HG03097 (cell line): Measurements from ENCODE around the gene TPPP.
"Not testable (repeated sequence)": the region's sequence is repeated elsewhere in the genome, so short reads cannot be mapped to it uniquely, and the experiment has no call there.

Experiments used
- ATAC-seq: cut with Tn5 transposase; IDR thresholded peaks from one replicate; pipeline ENCODE4 v1.9.1; 2021; ENCODE audit not compliant: unreplicated experiment, low FRiP score

The TPPP gene

DNA sequence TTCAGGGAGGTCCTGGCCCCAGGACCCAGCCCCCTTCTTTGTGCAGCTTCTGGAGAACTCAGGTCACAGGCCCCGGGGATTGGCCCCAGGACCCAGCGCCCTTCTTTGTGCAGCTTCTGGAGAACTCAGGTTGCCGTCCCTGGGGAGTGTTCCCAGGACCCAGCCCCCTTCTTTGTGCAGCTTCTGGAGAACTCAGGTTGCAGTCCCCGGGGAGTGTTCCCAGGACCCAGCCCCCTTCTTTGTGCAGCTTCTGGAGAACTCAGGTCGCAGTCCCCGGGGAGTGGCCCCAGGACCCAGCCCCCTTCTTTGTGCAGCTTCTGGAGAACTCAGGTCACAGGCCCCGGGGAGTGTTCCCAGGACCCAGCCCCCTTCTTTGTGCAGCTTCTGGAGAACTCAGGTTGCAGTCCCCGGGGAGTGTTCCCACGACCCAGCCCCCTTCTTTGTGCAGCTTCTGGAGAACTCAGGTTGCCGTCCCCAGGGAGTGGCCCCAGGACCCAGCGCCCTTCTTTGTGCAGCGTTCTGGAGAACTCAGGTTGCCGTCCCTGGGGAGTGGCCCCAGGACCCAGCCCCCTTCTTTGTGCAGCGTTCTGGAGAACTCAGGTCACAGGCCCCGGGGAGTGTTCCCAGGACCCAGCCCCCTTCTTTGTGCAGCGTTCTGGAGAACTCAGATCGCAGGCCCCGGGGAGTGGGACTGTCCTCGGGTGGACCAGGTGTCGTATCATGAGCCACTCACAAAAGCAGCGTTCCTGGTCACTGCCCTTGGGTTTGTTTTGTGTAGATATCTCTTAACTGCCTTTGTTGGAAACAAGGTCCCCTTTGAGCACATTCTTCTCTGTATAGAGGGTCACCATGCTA, 64.6 kb downstream of the TPPP start:
- not testable (repeated sequence) for ATAC-seq

DNA sequence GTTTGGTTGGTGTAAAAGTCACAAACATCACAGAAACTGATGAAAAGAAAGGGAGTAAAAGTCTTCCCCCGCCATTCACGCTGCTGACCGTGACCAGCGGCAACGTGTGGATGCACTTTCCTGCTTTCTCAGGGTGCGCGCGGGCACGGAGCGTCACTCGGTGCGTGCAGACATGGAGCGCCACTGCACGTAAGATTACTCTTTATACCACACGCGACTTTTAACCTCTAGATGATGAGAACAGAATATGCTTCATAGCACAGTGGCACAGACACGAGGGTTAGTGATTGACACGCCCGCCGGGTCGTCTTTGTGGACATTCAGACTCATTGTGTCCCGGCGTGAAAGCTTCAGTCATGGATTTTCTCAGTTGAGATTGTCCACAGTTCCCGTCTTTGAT, 65.3 kb downstream of the TPPP start:
- no peak for ATAC-seq

DNA sequence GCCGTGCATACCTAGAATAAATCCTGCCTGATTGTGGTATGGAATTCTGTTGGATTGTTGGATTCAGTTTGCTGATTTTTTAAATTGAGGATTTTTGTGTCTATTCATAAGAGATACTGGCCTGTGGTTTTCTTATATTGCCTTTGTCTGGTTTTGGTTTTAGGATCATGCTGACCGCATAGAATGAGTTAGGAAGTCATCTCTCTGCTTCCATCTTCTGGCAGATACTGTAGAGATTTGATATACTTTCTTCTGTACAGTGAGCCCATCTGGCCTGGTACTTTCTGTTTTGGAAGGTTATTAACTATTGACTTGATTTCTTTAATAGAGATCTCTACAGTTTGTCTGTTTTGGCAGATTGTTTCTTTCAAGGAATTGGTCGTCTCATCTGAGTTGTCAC, 66.3 kb downstream of the TPPP start:
- no peak for ATAC-seq

DNA sequence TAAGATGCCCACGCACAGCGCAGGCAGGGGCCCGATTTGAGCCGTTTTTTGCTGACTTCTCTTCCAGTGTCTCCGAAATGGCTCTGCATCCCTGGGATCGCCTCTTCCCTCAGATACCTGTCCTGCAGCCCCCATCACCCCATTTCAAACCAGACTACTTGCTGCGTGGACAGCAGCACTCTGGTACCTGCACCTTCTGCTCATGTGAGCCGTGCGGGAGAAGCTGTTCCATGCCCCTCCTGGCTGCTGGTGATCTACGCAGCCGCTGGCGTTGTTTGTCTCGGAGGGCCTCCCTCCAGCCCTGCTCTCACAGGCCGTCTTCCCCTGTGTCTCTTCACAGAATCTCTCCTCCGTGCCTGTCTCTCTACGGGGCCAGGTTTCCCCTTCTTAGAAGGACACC, 67.6 kb downstream of the TPPP start:
- ATAC-seq, result no peak

DNA sequence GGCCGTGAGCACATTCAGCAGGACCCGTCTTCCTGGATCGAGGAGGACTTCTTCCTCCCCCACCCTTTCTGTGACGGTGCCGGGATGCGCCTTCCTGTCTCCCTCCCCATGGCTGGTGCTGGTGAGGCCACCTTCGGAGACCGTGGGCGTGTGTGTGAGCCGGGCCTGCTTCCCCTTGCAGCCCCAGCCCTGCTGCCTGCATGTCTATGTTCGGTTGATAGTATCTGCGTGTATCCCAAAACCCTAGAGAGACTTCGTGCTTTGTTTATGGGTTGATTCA, 68.3 kb downstream of the TPPP start:
- no peak for ATAC-seq

DNA sequence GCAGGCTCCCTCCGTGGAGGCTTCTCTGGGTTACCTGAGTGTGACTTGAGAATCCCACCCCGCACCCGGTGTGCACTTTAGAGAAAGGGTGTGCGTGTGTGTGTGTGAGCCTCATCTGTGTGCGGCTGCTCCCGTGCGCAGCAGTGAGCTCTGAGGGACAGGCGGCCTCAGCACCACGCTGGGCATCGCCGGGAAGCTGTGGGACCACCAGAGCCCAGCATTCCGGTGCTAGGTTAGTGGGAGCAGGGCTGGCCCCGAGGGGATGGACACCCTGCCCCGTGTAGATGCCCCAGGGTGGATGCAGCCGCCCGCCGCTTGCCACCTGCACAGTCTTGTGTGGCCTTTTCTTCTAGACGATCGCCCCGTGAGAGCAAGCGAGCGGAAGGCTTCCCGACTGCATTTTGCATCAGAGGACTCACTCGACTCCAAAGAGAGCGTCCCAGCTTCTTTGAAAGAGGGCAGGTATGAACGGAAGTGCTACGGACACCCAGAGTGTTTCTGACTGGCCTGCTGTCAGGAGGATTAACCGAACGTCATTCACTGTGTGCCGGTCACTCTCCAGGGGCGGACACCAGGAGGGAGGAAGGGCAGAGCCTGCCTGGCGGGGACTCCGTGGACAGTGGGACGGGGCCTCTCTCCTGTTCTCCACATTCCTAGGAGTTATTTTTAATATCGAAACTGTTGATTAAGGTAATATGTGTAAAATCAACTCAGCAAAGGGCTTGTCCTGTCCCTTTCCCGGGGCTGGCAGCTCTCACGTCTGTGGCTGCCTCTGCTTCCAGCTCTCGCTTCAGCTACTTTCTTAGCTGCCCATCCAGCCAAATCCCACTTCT, 68.8 kb downstream of the TPPP start:
- no peak for ATAC-seq

DNA sequence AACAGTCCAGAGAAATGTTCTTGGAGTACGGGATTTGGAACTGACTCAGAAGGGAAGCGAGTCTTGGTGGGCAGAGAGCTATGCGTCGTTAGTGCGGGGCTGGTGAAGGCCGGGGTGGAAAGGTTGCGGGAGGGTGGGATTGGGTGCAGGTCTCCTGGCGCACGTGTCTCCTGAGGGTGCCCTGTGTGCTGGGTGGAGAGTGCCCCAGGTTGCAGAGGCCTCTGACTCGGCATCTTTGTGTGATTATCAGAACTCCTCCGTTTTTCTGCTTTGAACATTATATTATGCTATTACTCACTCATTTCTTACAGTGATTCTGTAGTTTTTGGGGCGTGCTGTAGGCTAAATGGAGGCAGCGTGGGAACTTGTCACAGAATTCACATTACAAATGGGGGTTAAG, 69.6 kb downstream of the TPPP start:
- ATAC-seq, result no peak

DNA sequence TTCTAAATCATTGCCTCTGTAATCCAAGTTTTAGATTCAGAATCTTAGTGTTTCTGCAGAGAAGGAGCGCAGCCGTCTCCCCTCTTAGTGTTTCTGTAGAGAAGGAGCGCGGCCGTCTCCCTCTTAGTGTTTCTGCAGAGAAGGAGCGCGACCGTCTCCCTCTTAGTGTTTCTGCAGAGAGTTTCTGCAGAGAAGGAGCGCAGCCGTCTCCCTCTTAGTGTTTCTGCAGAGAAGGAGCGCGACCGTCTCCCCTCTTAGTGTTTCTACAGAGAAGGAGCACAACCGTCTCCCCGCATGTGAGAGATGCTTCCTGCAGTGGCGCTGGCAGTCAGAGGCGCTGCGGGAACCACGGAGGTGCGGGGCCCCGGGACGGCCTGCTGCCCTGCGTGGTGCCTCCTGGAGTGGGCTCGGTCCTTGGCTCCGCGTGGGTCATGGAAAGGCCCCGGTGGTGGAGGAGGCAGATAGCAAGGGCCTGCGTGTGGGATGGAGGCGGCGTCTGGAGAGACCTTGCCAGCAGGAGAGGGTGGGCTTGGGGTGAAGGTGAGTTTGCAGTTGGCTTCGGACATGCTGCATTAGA, 70.1 kb downstream of the TPPP start:
- ATAC-seq, result no peak

DNA sequence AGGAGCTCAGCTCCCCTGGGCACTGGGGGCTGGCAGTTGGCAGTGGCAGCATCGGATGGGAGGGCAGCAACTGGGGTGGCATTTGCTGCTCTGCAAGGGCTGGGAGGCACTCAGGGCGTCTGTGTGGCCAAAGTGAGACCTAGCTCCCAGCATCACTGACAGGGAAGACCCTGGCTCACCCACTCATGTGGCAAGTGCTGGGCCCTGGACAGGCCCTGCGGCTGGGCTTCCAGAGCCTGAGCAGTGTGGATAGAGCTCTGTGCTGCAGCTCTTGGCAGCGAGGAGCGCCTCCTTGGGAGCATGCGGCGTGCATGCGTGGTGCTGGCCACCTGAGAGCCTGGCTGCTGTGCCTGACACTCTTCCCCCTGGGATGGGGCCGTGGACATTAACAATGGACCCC, 70.8 kb downstream of the TPPP start:
- no peak for ATAC-seq

DNA sequence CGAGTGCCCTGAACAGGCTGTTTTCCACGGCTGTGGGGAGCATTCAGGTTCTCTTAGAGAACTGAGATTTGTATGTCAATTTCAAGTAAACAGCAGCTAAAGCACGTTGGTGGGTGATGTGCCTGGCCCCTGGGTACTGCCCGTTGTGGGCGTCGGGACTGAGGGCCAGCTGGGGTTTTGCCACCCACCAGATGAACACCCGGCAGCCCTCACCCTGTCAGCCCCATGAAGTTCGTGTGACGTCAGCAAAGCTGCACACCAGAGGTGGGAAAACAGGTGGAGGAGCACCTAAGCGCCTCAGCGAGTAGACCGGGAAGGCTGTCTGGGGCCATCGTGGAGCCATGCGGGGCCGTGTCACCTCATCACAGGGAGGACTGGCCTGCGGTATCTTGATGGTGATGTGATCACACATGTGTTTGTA, 71.8 kb downstream of the TPPP start:
- no peak for ATAC-seq

DNA sequence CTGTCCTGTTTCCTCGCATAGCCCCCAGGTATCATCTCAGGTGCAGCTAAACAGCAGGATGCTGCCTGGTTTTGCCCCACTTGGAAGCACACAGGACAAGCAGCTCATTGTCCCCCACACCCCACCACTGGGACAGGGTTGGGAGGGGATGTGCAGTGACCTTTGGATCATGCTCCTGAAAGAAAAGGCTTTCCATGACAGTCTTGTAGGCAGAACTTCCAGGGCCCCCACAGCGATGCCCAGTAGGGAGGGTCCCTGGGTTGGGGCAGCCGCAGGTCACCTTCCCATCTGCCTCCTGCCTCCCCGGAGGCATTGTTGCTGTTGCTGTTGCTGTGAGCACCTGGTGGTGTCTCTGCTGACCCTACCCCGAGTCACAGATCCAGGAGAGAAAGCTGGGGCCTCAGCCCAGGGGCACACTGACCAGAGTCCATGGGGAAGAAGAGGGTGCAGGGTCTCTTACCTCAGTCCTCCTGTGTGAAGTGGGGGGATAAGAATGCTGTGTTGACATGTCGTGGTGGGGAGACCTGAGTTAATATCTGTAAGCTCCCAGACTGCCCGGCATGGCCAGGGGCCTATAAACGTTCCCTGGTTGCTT, 72.5 kb downstream of the TPPP start:
- no peak for ATAC-seq

DNA sequence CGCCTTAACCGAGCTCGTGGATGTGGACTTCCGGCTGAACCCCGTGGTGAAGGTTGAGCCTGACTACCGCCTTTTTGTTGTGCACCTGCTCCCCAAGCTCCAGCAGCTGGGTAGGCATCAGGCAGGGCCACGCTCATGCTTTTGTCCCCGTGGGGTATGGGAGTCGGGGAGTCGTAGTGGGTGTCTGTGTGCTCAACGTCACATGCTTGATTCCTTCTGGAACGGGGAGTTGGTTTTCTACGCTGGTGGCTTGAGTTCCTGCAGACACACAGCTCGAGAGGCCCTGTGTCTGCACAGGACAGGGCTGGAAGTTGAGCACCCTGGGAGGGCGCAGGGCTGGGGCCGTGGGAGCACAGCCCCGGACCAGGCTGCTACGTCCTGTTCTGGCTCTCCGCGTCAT, 73.0 kb downstream of the TPPP start:
- ATAC-seq, result no peak

DNA sequence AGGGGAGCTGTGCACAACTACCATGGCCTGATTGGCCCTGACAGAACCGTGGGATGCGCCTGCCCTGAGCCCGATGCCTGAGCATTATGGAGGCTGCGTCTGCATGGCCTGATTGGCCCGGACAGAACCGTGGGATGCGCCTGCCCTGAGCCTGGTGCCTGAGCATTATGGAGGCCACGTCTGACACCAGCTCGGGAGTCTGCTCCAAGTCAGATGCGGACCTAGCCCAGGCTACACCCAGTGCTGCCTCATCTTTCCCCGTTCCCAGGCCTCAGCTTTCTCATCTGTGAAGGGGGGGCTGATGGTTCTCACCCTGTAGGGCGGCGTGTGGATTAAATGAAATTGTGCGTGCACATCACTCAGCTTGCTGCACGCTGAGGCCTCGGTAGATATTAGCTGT, 73.7 kb downstream of the TPPP start:
- ATAC-seq, result no peak

DNA sequence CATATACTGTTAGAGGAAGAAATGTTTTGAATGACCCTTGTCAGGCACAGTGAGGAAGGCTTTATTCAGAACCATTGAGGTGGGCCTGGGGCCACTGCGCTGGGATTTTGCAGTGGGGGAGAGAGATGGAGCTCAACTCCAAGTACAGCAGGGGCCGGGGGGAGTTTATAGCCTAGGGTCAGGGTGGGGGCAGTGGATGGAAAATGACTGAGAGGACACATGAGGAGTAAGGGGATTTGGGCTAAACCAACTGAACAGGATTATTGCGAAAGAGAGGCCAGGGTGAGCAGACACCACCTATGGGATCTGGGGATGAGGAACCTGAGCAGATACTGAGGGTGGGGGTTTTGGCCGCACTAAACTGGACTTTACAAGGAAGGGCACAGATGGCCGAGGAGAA, 74.7 kb downstream of the TPPP start:
- no peak for ATAC-seq

DNA sequence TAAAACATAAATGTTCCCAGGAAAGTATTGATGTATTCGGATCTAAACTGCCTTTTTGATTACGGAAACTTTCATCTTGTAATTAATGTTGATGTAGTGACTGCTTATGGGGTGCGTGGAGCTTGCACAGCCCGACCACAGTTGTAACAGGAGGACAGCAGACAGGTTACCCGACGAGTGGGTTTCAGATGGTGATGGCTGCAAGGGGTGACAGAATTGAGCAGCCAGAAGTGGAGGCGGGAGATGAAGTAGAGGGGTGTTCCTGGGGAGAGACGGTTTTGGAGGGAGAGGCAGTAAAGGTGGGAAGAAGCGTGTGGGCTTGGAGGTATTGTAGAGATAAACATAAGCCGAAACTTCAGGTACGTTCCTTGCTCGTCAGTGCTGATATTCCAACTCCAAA, 75.3 kb downstream of the TPPP start:
- ATAC-seq, result no peak

DNA sequence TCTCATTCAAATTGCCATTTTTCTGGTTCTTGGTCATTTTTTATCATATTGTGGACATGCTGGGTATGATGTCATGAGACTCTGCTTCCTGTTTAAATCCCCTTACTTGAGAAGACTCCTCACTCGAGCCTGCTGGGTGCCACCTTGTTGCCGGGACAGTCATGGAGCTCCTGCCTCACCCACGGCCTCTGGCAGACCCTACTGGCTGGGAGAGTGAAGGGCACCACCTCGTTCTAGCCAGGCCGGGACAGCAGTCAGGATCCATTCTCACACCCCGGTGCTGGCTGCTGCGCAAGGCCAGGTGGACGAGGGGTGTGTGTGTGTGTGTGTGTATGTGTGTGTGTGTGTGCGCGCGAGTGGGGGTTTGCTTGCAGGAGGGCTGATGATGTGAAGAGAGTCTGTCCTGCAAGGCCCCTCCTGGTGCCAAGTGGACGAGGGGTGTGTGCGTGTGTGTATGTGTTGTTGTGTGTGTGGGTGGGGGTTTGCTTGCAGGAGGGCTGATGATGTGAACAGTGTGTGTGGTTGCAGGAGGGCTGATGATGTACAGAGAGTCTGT, 76.6 kb downstream of the TPPP start:
- no peak for ATAC-seq

DNA sequence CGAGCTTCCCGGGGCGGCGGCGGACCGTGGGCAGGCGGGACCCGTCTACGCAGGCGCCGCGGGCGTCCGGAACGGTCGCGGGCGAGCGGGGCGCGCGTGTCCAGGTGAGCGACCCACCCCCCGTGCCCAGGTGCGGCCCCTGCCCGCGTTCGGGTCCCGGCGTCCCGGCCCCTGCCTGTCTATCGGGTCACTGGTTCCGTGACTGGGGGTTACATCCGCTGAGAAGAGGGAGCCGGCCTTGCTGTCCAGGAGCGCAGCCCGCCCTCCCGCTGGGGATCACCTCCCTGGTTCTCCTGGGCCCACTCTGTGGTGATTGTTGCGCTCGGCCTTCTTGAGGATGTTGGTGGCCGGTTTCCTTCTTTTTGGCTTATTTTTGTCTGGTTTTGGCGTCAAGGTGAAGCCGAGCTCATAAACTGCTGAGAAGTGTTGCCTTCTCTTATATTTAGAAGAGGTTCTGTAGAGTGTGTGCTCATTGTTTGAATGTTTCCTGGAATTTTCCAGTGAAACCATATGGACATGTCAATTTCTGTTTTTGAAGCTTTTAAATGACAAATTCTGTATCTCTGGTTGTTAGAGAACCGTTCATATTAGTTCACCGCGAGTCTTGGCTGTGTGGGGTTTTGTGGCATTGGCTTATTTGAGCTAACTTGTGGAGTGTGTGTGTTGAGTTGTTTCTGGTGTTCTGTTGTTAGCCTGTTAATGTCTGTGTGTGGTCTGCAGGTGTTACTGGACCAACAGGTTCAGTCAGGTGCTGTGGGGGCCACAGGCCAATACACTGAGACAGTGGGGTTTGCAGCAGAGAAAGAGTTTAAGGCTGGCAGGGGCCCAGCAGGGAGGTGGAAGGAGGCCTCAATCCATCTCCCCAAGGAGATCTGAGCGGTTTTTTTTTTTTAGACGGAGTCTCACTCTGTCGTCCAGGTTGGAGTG, 80.4 kb downstream of the TPPP start:
- peak; percentile 23 for ATAC-seq

DNA sequence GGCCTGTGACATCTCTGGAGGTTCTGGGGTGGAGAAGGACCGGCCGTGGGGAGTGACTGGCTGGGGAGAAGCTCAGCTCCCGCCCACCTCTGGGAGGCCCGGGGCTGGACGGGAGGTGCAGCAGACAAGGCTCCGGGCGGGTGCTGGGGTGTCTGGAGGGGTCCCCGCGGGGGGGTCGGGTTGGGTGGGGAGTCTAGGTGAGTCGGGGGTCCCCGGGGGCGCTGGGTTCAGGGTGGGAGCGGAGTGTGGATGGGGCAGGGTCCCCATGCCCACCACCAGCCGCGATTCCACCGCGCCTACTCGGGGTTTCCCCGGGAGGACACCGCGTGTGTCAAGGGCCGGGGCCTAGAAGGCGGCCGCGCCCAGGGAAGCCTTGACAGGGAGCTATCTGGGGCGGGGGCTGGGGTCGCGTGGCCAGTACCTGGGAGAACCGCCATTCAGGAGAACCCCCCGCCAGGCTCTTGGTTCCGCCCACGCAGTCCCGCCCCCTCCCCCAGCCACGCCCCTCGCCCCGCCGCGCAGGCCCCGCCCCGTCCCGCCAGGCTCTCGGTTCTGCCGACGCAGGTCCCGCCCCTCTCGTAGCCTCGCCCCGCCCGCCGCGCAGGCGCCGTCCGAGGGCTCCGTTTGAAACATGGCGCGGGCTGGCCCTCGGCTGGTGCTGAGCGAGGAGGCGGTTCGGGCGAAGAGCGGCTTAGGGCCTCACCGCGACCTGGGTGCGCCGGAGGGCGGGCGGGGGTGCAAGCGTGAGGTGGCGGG, 81.2 kb downstream of the TPPP start, which contains the start of gene CEP72:
TSS of gene CEP72 (plus strand) at position 610 of the 756 bp plus-strand sequence. CDS start at position 632, 22 bp downstream.
- ATAC-seq, result peak; percentile 60
